Stromal cell of bone marrow (primary cell): ENCODE data around the gene DOCK8.

Experiments
- DNase-seq: peaks from one replicate; pipeline ENCODE4 v3.0.0-alpha.2; 2012; ENCODE audit warnings: low read depth

DOCK8 gene

DNA sequence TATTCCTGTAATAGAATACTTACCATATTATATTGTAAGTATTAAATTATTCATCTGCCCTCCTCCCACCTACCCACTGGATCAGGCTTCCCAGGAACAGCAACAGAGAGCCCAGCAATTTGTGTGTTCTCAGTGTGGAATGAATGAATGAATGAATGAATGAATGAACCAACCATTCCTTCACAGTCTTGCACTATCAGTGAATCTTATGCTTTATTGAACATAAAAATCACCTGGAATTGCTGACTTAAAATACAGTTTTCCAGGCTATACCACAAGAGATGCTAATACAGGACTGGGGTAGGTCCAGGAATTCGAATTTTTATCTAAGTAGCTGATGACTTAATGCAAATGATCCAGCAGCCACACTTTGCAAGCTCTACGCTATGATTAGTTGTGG lies 51.6 kb downstream of the DOCK8 start:
- DNase-seq = no peak

DNA sequence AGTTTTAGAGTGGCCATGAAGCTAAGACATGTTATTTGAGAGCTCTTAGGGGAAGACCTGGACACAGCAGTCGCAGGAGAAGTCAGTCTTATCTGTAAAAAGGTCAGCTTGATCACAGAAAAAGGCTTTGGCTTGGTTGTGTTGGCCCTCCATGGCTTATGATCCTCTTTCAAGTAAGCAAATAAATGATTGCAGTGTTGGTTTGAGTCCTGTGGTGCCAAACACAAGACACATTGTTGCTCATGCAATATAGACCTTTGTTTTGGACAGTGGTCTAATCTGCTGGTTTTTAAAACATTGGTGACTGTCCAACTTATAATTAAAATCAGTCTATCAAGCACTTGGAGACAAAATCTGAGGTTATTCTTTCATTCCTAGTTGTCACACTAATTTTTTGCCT lies 54.0 kb downstream of the DOCK8 start:
- DNase-seq = no peak

DNA sequence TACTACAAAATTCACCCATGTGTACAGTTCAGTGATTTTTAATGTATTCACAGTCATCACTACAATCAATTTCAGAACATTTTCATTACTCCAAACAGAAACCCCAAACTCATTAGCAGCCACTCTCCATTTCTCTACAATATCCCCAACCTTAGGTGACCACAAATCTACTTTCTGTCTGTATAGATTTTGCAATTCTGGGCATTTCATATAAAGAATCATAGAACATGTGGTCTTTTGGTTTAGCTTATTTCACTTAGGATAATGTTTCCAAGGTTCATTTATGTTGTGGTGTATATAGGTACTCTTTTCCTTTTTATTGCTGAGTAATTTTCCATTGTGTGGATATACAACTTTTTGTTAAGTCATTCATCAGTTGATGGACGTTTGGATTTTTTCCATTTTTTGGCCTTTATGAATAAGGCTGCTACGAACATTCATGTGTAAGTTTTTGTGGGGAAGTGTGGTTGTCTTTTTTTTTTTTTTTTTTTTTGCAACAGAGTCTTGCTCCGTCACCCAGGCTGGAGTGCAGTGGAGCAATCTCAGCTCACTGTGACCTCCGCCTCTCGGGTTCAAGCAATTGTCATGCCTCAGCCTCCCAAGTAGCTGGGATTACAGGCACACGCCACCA lies 54.5 kb downstream of the DOCK8 start:
- DNase-seq = no peak

DNA sequence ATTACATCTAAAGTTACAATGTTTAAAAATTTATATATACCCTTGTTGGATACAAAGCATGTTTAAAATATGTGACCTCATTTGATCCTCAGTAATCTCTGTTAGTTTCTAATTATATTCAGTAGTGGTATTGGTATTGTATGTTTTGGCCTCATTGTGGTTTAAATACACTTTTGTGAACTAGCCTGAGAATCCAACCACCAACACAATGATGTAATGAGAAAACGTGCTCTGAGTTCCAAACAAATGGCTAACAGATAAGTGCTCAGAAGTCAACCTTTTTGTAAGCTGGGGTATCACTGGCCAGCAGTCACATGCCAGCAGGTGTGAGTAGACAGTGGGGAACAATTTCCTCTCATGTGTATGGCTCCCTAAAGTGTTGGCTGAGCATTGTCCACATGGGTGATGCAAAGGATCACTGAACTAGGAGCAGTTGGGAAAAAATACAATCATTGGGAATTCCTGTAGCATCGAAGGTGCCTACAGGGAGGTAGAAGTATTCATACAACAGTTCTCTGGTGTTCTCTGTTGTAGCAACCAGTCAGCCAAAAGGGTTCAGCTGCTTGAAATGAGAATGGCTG lies 56.1 kb downstream of the DOCK8 start:
- DNase-seq = no peak

DNA sequence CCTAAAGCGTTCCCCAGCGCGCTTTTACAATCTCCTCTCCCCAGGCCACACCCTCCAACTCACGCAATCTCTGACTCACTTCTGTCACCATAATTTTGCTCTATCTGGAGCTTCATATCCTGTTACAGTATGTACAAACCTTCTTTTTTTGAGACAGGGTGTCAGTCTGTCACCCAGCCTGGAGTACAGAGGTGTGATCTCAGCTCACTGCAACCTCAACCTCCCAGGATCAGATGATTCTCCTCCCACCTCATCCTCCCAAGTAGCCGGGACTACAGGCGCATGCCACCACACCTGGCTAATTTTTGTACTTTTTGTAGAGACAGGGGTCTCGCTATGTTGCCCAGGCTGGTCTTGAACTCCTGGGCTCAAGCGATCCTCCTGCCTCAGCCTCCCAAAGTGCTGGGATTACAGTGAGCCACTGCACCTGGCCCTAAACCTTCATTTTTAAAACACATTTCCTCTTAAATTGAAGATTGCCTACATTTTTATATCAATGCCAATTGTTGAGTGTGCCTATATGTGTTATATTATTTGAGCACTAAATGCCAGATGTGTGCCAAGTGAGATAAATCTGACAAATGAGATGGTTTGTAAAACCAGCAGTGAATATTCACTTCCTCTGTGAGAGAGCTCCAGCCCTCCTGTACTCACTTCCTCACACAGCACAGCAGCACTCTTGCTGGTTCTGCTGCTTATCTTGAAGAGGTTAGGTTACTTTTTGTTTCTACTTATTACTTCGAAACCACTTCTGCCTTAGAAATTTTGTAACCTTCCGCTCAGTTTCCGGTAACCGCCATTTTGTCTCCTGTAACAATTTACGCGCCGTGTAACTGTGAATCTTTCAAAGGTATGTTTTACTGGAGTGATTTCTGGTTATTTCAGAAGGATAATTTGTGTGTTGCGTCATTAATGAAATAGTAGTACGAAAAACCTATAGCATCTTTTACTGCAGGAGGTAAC lies 57.9 kb downstream of the DOCK8 start:
- DNase-seq = no peak

DNA sequence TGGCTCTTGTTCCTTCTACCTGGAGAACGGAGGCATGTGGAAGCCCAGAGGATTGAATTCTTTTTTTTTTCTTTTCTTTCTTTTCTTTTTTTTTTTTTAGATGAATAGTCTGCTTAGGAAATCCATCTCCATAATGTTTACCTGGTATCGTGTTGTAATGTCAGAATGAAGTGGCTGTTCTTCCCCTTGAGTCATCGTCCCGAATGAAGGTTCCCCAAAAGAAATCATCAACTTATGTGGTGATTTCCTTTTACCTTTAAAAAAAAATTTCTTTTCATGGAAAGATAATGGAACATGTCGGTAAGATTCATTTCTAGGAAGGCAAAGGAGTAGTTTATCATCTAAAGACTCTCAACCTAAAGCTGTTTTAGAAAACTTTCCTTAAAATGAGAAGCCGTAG lies 59.7 kb downstream of the DOCK8 start:
- no peak for DNase-seq

DNA sequence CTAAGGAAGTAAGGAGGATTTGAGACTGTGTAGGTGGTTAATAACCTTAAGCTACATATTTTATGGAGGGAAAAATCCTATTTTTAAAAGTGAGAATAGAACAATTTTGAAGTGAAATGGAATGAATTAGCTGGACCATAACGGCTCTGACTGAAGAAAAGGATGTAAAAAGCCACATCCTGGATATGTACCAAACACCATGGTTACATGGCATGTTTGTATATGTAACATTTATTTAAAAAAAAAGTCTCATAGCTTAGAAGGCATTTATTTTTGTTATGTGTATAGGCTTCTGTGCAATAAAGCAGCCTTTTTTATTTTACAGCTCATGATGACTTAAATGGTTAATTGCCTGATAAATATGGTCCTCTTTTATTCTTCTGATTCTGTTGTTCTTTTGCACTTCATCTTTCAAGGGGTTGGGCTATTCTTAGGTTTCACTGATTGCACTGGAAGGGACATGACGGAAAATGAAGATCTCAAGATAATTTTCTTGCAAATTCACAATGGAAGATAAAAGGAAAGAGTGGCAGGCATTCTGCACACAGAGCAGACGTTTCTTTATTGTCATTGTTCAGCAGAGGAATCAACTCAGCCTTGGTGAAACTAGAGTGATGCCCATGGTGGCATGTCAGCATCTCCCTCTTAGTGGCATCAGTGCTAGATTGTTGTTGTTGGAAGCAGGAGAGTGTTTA lies 63.1 kb downstream of the DOCK8 start:
- DNase-seq = no peak

DNA sequence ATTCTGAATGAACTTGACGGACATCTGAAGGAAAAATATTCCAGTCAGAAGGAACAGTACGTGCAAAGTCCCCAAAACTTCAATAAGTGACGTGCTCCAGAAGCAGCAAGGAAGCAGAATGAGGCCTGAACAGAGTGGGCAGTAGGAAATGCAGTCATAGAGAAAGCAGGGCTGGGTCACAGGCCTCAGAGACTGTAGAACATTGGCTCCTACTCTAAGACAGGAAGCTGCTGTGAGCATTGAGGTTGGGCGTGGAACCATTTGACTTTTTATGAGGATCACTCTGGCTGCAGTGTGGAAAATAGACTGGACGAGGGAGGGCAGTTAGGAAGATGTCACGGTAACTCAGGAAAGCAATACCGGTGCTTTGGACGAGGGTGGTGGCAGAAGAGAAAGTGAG lies 64.0 kb downstream of the DOCK8 start:
- DNase-seq = no peak

DNA sequence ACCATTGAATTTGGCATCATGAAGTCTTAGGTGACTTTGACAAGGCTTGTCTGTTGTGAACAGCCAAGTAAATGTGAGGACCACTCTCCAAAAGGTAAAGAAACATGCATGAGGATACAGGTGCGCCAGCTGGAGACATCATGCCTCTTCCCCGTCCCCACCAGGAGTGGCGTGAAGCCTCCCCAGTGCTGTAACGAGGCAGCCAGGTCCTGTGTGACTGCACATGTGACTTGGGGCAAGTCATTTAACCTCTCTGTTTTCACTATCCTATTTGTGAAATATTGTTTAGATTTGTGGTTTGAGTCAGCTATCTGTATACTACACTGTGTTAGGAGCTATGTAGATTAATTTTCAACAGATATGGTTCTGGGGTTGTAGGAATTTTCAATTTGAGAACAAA lies 65.0 kb downstream of the DOCK8 start:
- DNase-seq = no peak

DNA sequence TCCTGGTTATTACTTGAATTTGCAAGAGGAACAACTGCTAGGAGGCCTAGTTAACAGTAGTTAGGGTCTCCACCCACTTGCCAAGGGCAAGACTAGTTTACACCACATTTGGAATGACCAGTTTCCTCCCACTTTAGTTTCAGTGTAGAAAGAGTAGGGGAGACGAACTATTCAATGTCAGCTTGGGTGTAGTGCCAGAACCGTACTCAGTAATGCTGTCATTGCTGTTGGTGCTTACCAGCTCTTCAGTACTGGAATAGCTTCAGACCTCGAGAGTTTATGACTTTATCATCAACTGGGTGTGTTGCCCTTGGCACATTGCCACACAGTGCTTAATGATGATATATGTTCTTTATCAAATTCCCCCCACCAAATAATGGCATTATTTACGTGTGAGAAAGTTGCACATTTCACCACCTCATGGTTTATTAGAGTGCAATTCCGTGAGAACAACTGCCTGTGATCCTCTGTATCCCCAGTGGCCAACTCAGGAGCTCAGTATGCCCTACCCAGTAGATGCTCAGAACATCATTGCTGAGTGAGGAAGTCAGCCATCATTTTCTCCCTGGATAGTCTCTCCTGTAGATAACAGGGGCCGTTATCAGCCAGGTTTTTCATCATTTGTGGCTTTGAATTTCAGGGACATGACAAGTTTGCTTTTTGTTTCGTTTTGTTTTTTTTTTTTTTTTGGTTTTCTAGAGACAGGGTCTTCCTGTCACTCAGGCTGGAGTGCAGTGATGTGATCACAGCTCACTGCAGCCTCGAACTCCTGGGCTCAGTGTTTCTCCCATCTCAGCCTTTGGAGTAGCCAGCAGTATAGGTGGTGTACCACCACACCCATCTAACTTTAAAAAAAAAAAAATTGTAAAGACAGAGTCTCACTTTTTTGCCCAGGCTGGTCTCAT lies 67.3 kb downstream of the DOCK8 start:
- DNase-seq = no peak

DNA sequence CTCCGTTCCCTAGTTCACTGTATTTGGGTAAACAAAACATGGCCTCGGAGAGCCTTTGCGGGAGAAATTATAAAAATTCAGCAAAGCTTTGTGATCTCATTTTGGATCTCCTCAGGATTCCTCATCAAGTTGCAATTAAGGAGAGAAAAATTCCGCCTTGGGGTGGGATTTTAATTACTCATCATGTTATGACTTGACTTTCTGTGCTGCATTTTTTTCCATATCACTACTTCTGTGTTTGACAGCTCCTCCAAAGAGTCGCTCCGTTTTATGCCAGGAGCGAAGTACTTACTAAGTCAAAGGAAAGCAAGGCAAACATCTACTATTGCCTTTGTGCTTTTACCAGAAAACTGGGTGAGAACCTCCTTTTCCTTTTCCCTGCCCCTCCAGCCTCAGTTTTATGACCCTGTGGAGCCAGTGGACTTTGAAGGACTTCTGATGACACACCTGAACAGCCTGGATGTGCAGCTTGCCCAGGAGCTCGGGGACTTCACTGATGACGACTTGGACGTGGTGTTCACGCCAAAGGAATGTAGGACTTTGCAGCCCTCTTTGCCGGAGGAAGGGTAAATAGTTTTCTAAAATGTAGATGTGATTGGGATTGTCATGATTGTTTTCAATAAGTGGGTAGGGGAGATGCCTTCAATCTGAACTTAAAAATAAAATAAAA lies 71.5 kb downstream of the DOCK8 start:
- no peak for DNase-seq

DNA sequence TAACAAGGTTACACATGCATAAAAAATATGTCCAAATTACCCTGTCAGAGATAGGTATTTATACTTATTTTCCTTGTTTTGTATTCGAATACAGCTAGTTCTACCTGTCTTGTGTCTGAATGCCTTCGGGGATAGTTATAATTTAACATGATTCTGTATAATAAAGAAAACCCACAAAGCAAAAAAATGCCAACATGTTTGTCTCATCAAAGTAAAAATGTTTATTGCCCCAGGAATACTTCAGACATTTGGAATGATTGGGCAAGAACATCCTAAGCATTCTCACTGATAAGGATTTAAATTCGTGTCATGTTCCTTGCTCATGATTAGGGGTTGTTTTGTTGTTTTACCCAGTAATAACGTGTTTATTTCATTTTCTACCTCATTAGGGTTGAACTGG lies 74.5 kb downstream of the DOCK8 start:
- no peak for DNase-seq

DNA sequence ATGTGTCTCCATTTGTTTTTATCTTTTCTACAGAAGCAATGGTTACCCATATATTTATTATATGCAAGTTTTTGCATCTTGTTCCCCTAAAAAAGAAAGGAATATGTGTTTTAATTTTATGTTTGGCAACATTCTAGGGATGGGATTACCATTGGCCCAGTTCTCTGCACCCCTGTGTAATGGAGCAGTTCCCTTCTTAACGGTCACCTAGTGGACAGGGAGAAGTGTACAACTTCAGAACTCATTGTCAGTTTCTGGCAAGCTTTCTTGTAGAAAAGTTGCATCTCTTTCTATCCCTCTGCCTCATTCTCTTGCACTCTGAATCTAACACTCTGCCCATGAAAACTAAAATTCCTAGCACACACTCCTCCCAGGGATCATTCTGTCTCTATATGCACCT lies 78.2 kb downstream of the DOCK8 start:
- no peak for DNase-seq

DNA sequence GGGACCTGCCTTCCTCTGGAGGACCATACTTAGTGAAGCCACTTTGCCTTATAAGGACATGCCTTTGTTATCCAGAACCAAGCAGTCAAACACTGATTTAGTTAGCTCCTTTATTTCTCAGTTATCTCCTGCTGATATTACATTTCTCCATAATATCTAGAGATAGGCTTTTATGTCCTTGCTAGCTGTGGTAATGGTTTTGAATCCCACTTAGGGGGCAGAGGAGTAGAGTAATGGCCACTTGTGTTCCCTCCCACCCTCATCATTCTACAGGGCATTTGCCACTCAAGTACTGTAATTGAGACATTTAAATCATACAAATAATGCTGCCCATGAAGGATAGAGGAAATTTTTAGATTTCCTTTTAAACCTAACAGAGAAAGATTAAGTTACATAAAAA lies 80.9 kb downstream of the DOCK8 start:
- no peak for DNase-seq

DNA sequence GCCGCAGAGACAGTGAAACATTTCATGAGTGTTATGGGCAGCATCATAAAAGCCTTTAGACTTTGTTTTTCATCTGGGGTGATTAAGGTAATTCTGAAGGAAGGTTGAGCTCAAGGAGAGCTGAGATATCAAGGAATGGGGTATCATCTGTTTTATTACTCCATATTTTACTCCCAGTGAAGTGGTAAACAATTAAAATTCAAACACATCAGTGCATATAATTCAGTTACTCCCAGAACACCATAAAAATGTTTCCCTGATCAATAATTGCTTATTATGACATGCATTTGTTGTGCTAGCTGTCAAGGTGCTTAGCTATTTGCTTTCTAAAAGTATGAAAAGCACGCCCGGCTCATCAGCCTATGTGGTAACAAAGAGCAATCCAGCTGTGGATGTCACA lies 81.7 kb downstream of the DOCK8 start:
- no peak for DNase-seq

DNA sequence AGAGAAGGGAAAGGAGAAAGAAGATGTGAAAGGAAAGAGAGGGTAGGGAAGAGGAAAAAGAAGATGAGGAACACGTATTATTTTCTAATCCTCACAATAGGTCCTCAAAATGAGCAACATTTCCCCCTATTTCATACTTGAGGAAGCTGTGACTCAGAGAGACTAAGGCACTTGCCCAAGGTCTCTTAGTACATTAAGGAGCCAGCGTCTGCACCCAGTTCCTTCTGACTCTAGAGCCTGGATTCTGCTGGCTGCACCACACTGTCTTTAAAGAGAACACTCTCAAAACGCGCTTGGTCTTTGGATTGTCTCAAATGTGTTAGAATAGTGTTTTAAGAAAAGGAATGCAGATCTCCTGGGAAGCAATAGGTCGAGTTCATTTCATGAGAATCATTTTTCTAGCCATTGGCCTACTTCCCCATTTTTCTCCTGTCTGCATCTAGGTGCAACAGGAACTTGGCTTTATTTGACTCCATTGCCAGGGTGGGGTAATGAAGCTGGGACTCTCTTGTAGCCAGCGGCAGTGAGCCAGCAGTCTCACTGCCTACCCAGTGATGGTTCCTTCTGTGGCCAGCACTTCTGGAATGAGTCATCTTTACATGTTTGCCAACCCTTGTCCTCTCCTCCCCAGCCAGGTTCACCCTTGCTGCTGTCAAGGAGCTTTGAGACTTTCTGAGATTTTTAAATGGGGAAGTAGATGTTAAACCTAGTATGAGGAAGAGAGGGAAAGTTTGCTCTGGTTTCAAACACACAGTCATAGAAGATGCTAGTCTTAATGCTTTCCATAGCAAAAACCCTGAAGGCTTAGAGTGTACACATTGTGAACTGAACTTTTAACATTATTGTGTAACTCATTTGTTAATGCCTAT lies 82.7 kb downstream of the DOCK8 start:
- DNase-seq = no peak

DNA sequence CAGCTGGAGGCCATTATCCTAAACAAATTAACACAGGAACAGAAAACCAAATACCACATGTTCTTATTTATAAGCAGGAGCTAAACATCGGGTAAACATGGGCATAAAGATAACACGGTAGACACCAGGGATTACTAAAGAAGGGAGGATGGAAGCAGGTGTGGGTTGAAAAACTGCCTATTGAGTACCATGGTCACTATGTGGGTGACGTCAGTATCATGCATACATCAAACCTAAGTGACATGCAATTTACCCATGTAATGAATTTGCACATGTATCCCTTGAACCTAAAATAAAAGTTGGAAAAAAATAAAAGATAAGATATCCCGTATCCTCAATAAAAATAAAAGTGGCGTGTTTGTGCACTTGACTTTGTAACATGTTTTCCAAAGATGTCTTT lies 88.8 kb downstream of the DOCK8 start:
- no peak for DNase-seq

DNA sequence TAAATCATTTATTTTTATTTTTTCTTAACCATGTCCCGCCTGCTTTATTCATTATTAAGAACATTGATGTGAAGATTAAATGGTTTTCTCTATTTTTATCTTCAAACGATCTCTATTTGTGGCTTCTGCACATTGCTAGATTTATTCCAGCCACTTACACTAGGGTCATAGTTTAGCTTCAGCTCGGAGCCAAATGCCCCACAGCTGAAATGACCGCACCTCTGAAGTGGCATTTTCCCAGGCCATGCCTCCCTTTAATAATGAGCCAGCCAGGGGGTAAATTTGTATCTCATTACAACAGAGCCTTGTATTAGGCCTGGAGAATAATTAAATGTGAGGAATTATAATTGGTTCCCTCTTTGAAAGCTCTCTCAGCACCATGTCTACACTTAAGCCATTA lies 89.4 kb downstream of the DOCK8 start:
- no peak for DNase-seq

DNA sequence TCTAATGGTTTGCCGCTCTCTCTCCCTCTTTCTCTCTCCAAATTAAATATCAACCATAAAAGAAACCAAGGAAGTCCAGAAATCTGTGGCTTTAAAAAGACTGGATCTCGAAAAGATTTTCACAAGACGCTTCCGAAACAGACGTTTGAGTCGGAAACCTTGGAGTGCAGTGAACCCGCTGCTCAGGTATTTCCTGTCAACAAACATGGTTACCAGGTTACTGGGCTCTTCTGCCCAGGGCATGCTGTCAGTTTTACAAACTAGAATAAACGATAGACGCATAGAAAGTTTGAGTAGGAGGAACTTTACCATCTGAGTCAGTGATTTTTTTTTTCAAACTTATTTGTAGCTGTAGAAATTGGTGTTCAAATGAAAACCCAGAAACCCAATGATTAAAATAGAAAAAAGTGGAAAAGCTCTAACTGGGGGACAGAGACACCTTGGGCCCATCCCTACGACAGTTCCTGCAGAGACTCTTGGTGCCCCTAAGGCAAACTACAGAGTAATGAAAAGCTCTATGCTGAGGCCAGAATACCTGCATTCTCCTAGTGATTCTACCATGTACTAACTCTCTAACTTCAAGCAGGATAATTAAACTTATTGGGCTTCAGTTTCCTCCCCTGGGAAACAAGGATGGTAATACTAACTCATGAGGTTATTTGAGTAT lies 90.0 kb downstream of the DOCK8 start:
- no peak for DNase-seq

DNA sequence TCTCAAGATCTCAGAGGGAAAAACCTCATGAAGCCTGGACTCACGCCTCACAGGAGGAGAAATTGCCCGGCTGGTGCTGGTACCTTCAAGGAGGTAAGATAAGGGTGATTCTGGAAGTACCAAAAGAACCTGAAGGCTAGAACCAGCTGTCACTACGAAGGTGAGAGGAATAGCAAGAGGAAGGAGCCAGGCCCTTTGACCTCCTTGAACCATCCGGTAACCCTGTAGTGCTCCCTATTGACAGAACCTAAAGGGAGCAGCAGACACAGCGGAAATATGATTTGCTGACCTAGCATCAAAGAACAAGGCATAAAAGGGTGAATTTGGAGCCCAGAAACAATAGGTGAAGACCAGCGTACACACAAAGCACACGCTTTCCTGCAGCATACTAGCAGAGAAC lies 92.2 kb downstream of the DOCK8 start:
- no peak for DNase-seq
